GM12878 (cell line): ENCODE results near the gene SLC25A44. TPM values are rescaled to one million over a fixed set of nuclear protein-coding genes. Genes with fewer than 3 reads are reported as not detected.

Experiments
- ATAC-seq: fragments of 200-7000 bp; cut with Tn5 transposase; 3 replicates; pipeline ENCODE4 v1.9.1; 2020; ENCODE audit warnings: mild to moderate bottlenecking, moderate library complexity
- BruUV-seq: library from RNA; stranded (reverse); fragments of 400-500 nt; replicated peaks from 2 replicates; lab custom pipeline; 2021; lab: Mats Ljungman, UMichigan
- CTCF ChIA-PET: fragments of 300-600 bp; sonication (Branson Sonifier 250); formaldehyde crosslinking; extraction: SDS; loops from one replicate; lab custom pipeline; 2021; ENCODE audit warnings: inconsistent platforms; lab: Yijun Ruan, JAX
- POLR2A ChIA-PET: fragments of 350-600 bp; formaldehyde crosslinking; extraction: SDS; loops from one replicate; lab custom pipeline; 2021; ENCODE audit warnings: inconsistent platforms; lab: Charles Lee
- RAD21 ChIA-PET: fragments of 300-600 bp; sonication (Branson Sonifier 250); formaldehyde crosslinking; loops from one replicate; lab custom pipeline; 2023; ENCODE audit warnings: antibody characterized with exemption; ENCODE audit not compliant: unreplicated experiment; lab: Charles Lee
- SMC1A ChIA-PET: fragments of 300-600 bp; sonication (Branson Sonifier 250); formaldehyde crosslinking; loops from one replicate; lab custom pipeline; 2023; ENCODE audit not compliant: unreplicated experiment, uncharacterized antibody; lab: Charles Lee
- DNase-seq: peaks from one replicate; pipeline ENCODE4 v3.0.0-alpha.2; 2011; ENCODE audit warnings: low read depth, low spot score
- FAIRE-seq: peaks from 3 replicates; lab custom pipeline; 2011; peaks lifted over from hg19 to GRCh38; lab: Jason Lieb, UNC
- H2AFZ ChIP-seq: 2 replicates; pipeline ENCODE4 v1.6.0; 2011; ENCODE audit warnings: low read depth, low read length, control low read depth; ENCODE audit not compliant: control insufficient read depth
- H3K27ac ChIP-seq: 2 replicates; pipeline ENCODE4 v1.5.1; 2011; ENCODE audit warnings: control low read depth; ENCODE audit not compliant: control insufficient read depth, insufficient read depth
- H3K27me3 ChIP-seq, 2 experiments: replicated peaks in 1 of 2; 2 replicates each; pipeline versions ENCODE4 v1.6.0 to v1.6.1; 2011; ENCODE audit warnings: low read length in 1 of 2; ENCODE audit not compliant: control insufficient read depth in 2 of 2, insufficient read depth in 2 of 2
- H3K36me3 ChIP-seq, 2 experiments: 2 replicates each; pipeline ENCODE4 v1.5.1; 2011; ENCODE audit warnings: low read length in 1 of 2; ENCODE audit not compliant: control insufficient read depth in 2 of 2, insufficient read depth in 2 of 2
- H3K4me1 ChIP-seq: 2 replicates; pipeline ENCODE4 v1.6.1; 2011; ENCODE audit warnings: mild to moderate bottlenecking, low read length, moderate library complexity, mixed read lengths; ENCODE audit not compliant: control insufficient read depth, insufficient read depth
- H3K4me2 ChIP-seq: 2 replicates; pipeline ENCODE4 v1.6.0; 2011; ENCODE audit warnings: control low read depth; ENCODE audit not compliant: control insufficient read depth, insufficient read depth
- H3K4me3 ChIP-seq: fragments of 200-600 bp; sonication (generic); 2 replicates; pipeline ENCODE4 v1.5.1; 2016
- H3K79me2 ChIP-seq: 2 replicates; pipeline ENCODE4 v1.6.0; 2011; ENCODE audit warnings: low read length; ENCODE audit not compliant: control insufficient read depth, insufficient read depth
- H3K9ac ChIP-seq: 2 replicates; pipeline ENCODE4 v1.8.0; 2011; ENCODE audit warnings: low read length, control low read depth, mixed read lengths; ENCODE audit not compliant: control insufficient read depth, insufficient read depth
- H3K9me3 ChIP-seq: replicated peaks from 3 replicates; pipeline ENCODE4 v1.5.1; 2011; ENCODE audit warnings: mild to moderate bottlenecking, low read length; ENCODE audit not compliant: control insufficient read depth, insufficient read depth
- H4K20me1 ChIP-seq: 2 replicates; pipeline ENCODE4 v1.6.0; 2011; ENCODE audit not compliant: control insufficient read depth, insufficient read depth
- FOXM1 ChIP-seq: IDR thresholded peaks from 2 replicates; pipeline ENCODE4 v1.6.1; 2012; ENCODE audit warnings: low read depth, mild to moderate bottlenecking, inconsistent platforms, low read length, moderate library complexity
- PML ChIP-seq: IDR thresholded peaks from 2 replicates; pipeline ENCODE4 v1.6.1; 2012; ENCODE audit warnings: low read length, inconsistent platforms
- RB1 ChIP-seq: fragments of 450-650 bp; formaldehyde crosslinking; IDR thresholded peaks from 2 replicates; pipeline ENCODE4 v1.6.1; 2017; ENCODE audit warnings: mild to moderate bottlenecking, borderline replicate concordance
- RBBP5 ChIP-seq: fragments of 200-600 bp; sonication (generic); conservative IDR thresholded peaks from 2 replicates; pipeline ENCODE4 v1.6.1; 2016
- SMARCA5 ChIP-seq: fragments of 450-650 bp; IDR thresholded peaks from 2 replicates; pipeline ENCODE4 v1.6.1; 2017; ENCODE audit warnings: mild to moderate bottlenecking
- STAT3 ChIP-seq: IDR thresholded peaks from 2 replicates; pipeline ENCODE4 v1.6.1; 2011; ENCODE audit warnings: low read depth, low read length, improper control_type of control experiment
- WGBS: methylation state at CpG from one replicate; pipeline ENCODE4 v1.1.6; 2016; ENCODE audit warnings: low lambda C conversion rate; ENCODE audit not compliant: insufficient replicate concordance, insufficient coverage; ENCODE audit errors: missing lambda C conversion rate; 5-methylcytosine and 5-hydroxymethylcytosine counted together
- in situ Hi-C: fragments of 300-500 bp; cut with MboI; formaldehyde crosslinking; loops from 9 replicates; pipeline ENCODE4 v1.14.3; 2018; ENCODE audit warnings: mixed read lengths
- intact Hi-C: fragments of 100-400 bp; cut with micrococcal nuclease; formaldehyde crosslinking; loops from one replicate; pipeline ENCODE4 v1.14.2; 2022; ENCODE audit not compliant: unreplicated experiment
- polyA plus RNA-seq, 11 experiments: library from polyadenylated mRNA; depleted of rRNA in 4 of 11; unstranded in 6 of 11; stranded (reverse) in 5 of 11; fragments of >200 nt; fragmentation: Nextera tagmentation in 4 of 11; fragmentation: Illumina TruSeq in 1 of 11; extraction: Ambion mirVana in 4 of 11; extraction: Trizol in 1 of 11; gene quantifications; 1 replicate in 1 of 11; 2 replicates in 10 of 11; pipeline versions ENCODE4 v1.2.1 to v1.2.3, GENCODE V29; 2011 to 2016; ENCODE audit warnings: inconsistent platforms in 2 of 11, missing spikeins in 2 of 11, low read depth in 1 of 11
- total RNA-seq, 4 experiments: library from RNA; depleted of rRNA in 3 of 4; stranded (reverse); fragments of >200 nt in 3 of 4; fragmentation: Illumina TruSeq in 1 of 4; extraction: Trizol in 1 of 4; gene quantifications; 2 replicates each; pipeline versions ENCODE4 v1.2.1 to v1.2.3, GENCODE V29; 2013 to 2021

The SLC25A44 gene
- total and polyA plus RNA-seq, 10 of the 15 experiments (the other 5 are each of a cell fraction or from before 2014, with no cell fraction given) = 7.1 to 43.3 (median 30.4) TPM

GRCh38 chr1:156221986-156222692 lies 28.2 kb downstream of the SLC25A44 start:
- intact Hi-C loops (no loop called here), in situ Hi-C loops (loop anchor here (5.0 kb wide), 2 partner anchors 75 to 130 kb away; no protein-coding TSS in a partner anchor)
- no peak overlapping the region for H3K4me2 ChIP-seq
- peaks cover 13% of the 10 kb centered on the region for H3K79me2 ChIP-seq
- H2AFZ ChIP-seq = no peak overlapping the region
- no peak for DNase-seq
- H3K27ac ChIP-seq = no peak overlapping the region
- WGBS = 96% methylated on average over 13 of the region's 13 CpGs
- no peaks in the 10 kb centered on the region for H4K20me1 ChIP-seq
- no peak for FAIRE-seq
- H3K36me3 ChIP-seq = peaks cover 2 to 6% of the 10 kb centered on the region in 2 experiments; a peak in 3 of 4 replicates
- peaks cover 31% of the 10 kb centered on the region for H3K4me1 ChIP-seq
- H3K27me3 ChIP-seq = no peaks in the 10 kb centered on the region
- ATAC-seq = no peak
- RAD21 ChIA-PET = interaction anchor here (0.9 to 10.0 kb wide), 3 partner anchors 25 to 224 kb away, joined by 3 to 361 read pairs (median 3); partner anchors contain the start of gene SEMA4A
- TF ChIP-seq SMARCA5 (no peak), PML (no peak)
- SMC1A ChIA-PET = interaction anchor here (0.7 to 14.3 kb wide), 3 partner anchors 71 to 129 kb away, joined by 3 to 411 read pairs (median 3); partner anchors contain the start of gene SEMA4A
- H3K4me3 ChIP-seq = no peak overlapping the region
- H3K9me3 ChIP-seq = no peaks in the 10 kb centered on the region
- BruUV-seq = no TSS peak
- POLR2A ChIA-PET = interaction anchor here (0.9 to 2.1 kb wide), 3 partner anchors 9 to 122 kb away, joined by 3 to 6 read pairs (median 4); partner anchors contain the start of gene PMF1
- CTCF ChIA-PET = interaction anchor here (4.8 to 14.2 kb wide), 2 partner anchors 9 to 74 kb away, joined by 45 to 502 read pairs; partner anchors contain the start of genes PMF1 and SEMA4A
- H3K9ac ChIP-seq = no peak overlapping the region

- intact Hi-C loops (loop anchor here (1.0 kb wide), 2 partner anchors 79 to 135 kb away; no protein-coding TSS in a partner anchor), in situ Hi-C loops (no loop called here)
- Histone ChIP-seq H3K79me2 (no peaks in the 10 kb centered on the region), H3K27me3 (no peaks in the 10 kb centered on the region), H3K9ac (no peak overlapping the region), H3K4me1 (peaks cover 28% of the 10 kb centered on the region), H3K36me3 (peaks cover 2 to 10% of the 10 kb centered on the region in 2 experiments; a peak in 3 of 4 replicates), H4K20me1 (no peaks in the 10 kb centered on the region), H3K4me3 (no peak overlapping the region), H3K27ac (peak overlapping the region; percentile 33), H3K9me3 (no peaks in the 10 kb centered on the region), H3K4me2 (peak overlapping the region; percentile 27; the same call in 1 of the 2 replicates), H2AFZ (no peak overlapping the region)
- FAIRE-seq = no peak
- 0% methylated on average over 2 of the region's 2 CpGs for WGBS
- 0 out of 2 replicates have a peak, but pooled peaks have one; percentile 2 for TF ChIP-seq FOXM1
- TF ChIP-seq RB1 = no peak
- no peak for TF ChIP-seq STAT3
- TF ChIP-seq RBBP5 = no peak
- no TSS peak for BruUV-seq
- CTCF ChIA-PET = interaction anchor here (0.6 to 14.2 kb wide), 29 partner anchors 8 to 138 kb away, joined by 3 to 502 read pairs (median 5); partner anchors contain the start of genes CCT3, PMF1, SEMA4A and SLC25A44
- SMC1A ChIA-PET = interaction anchor here (0.7 to 14.3 kb wide), 15 partner anchors 12 to 138 kb away, joined by 3 to 411 read pairs (median 10); partner anchors contain the start of genes PMF1, SEMA4A, SLC25A44 and SMG5
- RAD21 ChIA-PET = interaction anchor here (0.7 to 10.0 kb wide), 23 partner anchors 11 to 245 kb away, joined by 3 to 361 read pairs (median 8); partner anchors contain the start of genes PMF1, SEMA4A, SLC25A44 and SMG5
- peak; percentile 10 for ATAC-seq
- no peak for DNase-seq
- POLR2A ChIA-PET = interaction anchor here (0.6 to 4.9 kb wide), 11 partner anchors 13 to 127 kb away, joined by 3 to 84 read pairs (median 8); partner anchors contain the start of genes PMF1, SEMA4A and SMG5
Measured at GRCh38 chr1:156225677-156226014, 31.7 kb downstream of the SLC25A44 start.
